Activated T-cell treated with anti-CD3 and anti-CD28 coated beads for 1 hour (primary cell): Measurements from ENCODE around the gene YOD1.

Experiments used
- DNase-seq: peaks from one replicate; pipeline ENCODE4 v3.0.0-alpha.2; 2020; ENCODE audit warnings: low read depth

YOD1 gene

DNA sequence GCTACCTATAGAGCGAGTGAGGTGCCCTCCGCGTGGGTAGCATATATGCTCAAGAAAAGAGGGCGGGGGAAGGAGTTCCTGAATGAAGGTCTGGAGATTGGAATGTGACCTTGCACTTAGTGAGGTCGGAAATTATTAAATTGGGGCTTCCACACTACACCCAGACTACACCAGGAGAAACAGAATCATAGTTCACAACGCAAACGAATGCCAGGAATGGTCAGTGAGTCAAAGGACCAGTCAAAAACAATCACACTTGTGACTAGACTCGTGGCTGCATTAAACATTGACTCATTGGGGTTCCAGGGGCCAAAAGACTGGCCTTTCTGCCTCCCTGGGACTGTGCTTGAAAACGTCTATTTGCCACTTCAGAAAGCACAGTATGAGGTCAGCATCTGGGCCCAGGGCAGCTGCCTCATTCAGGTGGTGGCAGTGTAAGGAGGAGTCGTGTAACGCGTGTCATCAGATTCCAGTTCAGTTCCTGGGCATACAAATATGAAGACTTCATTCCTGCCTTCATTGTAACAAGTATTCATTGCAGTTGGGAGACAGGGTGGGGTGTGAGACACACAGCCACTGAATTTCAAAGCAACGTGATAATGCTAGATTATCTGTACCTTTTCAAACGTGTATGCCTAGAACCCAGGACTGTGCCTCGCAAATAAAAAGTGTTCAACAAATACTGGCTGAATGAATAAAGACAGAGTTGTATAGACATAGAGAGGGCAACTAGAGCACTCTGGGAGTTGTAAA is at the start of gene YOD1:
Gene YOD1 (minus strand): TSS at position 18 of the 753 bp plus-strand sequence. CDS start 178 bp downstream, outside the sequence.
- DNase-seq = no peak

DNA sequence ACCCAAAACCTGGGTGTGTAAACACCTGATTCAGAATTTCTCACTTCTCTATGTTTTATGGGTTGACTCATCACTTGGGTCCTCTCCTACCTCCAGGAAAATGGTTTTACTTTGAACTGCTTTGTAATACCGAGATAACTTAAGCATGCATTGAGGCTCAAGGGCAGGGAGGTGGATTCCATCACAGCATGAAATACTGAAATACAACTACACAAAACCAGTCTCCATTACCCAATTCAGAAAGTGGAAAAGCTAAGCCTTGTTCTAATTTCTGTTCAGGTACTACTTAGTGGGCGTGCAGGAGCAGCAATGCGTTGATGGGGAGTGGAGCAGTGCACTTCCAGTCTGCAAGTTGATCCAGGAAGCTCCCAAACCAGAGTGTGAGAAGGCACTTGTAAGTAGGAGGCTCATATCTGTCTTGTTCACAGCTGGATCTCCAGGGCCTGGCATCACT is 46.9 kb upstream of the YOD1 start:
- no peak for DNase-seq

DNA sequence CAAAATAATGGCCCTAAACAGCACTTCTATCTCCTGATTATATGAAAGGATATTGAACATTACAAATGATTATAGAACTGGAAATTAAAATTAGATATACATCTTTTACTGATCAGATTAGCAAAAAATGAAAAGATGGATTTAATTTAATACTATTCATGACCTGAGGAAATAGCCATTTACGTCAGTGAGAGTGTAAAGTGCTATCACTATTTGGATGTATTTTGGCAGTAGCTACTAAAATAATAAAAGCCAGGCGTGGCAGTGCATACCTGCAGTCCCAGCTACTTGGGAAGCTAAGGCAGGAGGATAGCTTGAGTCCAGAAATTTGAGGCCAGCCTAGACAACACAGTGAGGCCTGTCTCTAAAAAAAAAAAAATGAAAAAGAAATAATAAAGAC is 42.9 kb upstream of the YOD1 start:
- DNase-seq = no peak

DNA sequence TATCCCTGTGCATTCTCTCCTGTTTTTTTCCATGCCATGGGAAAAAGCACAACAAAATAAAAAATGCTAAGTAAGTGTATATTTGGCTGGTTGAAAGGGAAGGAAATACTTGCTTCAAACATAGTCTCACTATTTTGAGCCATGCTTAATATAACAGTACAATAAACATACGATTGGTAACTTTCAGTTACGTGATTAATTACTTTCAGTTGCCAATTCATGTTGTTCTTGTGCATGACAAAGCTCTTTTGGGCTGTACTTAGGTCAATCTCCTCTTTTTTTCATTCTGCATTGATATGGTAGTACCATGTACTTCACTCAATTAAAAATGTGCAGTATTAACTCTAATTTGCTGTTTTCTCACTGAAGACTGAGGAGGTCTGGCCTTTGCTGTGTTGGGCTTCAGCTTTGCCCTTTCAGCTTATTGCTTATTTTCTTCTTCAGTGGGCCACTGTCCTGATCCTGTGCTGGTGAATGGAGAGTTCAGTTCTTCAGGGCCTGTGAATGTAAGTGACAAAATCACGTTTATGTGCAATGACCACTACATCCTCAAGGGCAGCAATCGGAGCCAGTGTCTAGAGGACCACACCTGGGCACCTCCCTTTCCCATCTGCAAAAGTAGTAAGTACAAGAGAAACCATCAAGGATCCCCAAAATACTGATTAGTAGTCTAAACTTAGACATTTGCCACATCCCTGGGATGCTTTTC is 40.3 kb upstream of the YOD1 start:
- no peak for DNase-seq

GRCh38 chr1:207089627-207090355 is 38.8 kb upstream of the YOD1 start:
- no peak for DNase-seq

GRCh38 chr1:207088701-207089626 is 38.0 kb upstream of the YOD1 start, which contains the start of gene C4BPB:
C4BPB (plus strand) TSS chr1:207088860; CDS start chr1:207089532, 672 bp downstream.
- no peak for DNase-seq

- DNase-seq = no peak
Observed at GRCh38 chr1:207088161-207088560, 37.2 kb upstream of the YOD1 start.

DNA sequence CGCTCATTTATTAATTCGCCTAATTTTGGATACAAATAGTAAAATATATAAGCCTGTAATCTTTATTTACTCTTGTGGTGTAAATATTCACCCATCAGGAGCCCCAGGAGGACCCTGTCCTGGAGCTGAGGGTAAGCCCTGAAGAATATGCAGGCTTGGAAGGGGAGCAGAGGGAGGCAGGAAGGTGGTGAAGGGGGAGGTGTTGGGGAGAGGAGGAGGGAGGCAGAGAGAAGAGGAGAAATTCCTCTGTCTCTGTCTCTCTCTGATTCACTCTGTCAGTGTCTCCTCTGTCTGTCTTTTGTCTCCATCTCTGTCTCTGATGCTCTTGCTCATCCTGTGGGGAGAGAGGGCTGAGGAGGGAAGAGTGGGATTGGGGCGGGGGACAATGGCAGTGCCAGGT is 34.9 kb upstream of the YOD1 start:
- DNase-seq = no peak

- peak; percentile 24 for DNase-seq
Observed at GRCh38 chr1:207084701-207085180, 33.7 kb upstream of the YOD1 start.

GRCh38 chr1:207084232-207084631 is 33.2 kb upstream of the YOD1 start:
- no peak for DNase-seq

GRCh38 chr1:207081806-207082205 is 30.8 kb upstream of the YOD1 start:
- no peak for DNase-seq

DNA sequence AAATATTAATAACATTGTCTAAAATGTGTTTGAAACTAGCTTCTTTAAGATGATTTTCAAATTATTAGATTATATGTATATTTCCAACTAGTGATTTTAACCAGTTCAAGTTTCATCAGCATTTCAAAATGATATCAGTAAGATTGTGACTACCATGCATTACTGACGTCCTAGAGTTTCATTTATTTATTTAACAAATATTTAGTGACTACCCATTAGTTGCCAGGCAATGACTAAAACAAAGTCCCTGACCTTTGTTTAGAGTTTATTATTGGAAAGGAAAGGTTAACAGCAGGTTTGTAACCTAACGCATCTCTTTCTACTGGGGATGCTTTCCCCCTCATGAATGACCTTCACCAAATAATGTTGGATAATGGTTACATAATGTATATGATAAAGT is 30.1 kb upstream of the YOD1 start:
- no peak for DNase-seq

DNA sequence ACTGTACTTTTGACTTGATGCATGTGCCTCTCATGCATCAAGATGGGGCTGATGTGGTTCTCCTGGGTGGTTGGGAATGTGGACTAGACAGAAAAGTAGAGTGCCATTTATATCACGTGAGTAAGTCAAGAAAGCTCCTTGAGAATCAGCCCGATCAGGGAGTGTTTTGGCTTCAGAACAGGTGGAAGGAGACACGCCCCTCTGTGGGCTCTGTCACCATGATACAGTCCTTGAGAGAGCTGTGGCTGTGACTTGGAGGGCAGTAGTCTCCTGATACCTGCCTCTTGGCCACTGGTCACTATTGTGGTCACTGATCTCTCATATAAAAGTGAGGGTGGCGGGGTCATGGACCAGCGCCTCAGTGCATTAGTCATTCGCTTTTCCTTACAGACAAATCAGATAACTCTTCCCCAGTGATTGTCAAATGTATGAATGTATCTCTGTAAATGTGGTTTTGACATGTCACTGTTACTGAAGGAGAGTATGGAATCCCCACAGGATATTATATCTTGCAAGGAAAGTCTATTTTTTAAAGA is 28.8 kb upstream of the YOD1 start:
- DNase-seq = no peak

DNA sequence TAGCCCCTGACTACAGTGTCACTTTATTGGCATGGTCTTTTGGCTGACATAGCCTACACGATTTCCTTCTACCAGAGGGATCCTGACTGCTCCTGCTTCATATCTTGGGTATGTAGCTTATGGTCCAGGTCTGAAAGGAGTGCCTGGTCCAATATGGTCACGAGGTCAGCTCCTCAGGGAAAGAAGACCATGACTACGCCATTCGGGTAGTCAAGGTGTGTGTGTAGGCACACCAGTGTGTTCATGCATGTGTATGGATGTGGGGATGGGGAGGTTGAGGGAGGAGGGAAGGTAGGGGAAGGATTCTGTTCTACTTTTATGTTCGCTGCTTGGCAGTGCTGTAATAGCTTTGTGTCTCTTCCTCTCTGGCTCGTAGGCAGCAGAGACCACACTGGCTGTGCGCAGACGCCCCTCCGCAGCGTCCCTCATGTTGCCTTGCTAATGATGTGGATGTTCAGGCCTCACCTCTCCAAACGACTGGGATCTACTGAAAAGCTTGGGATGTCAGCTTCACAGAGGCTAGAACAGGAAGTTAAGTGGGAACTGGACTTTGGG is 27.6 kb upstream of the YOD1 start:
- DNase-seq = no peak

DNA sequence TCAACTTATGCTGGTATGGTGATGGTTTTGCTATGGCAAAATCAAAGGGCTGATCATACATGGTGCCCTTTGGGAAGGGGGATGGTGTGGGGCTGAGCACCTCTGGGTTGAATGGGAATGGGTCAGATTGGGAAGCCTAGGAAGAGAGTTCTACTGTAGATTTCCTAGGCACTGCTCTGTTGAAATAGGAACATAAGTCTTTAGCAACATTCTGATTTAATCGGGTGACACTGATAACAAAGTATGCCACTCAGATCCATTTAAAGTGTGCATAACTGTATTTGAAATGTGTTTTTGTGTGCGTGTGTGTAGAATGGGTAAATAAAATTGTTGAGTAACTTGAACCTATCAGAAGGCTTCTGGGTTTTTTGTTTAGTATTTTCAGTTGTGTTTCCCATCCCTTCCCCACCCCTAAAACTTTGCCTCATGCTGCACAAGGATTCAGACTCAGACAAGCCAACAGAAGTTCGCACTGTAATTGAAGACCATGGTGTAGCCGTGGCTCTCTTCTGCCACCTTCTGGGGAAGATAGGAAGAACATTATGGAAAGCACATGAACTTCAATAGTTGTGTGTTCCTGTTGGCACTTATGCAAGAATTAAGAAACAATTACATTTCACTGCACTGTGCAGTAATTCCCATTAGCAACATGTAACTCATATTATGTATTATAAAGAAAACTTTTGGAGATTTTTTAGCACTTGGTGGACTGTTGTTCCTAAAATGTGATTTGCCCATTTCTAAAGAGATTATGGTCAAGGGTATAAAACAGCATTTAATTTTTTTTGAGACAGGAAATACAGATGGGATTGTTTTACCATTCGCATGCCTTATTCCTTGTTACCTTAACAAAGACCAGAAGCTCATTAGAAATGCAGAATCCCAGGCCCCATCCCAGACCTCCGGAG is 26.7 kb upstream of the YOD1 start:
- peak; percentile 45 for DNase-seq

DNA sequence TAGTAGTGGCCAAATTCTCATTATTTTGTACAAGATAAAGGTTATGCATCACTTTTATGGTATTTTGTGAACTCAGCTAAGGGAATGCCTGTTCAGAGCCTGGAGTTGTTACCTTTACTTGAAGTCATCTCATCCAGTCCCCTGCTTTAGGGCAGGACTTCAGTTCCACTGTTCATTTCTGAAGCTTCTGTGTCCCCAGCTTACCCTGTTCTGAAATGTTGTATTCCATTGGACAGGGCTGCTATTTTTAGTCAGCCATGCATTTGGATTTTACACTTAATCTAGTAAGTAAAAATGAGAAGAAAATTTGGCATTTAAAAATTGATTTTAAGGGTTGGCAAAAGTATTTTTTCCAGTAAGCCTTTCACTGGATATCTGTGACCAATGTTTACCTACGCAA is 26.0 kb upstream of the YOD1 start:
- no peak for DNase-seq

- DNase-seq = no peak
Observed at GRCh38 chr1:207076181-207076955, 25.4 kb upstream of the YOD1 start.

GRCh38 chr1:207073906-207074820 is 23.2 kb upstream of the YOD1 start:
- DNase-seq = no peak
